H9 (cell line): Measurements from ENCODE around the gene HERPUD2. TPM values are rescaled to one million over a fixed set of nuclear protein-coding genes. Genes with fewer than 3 reads are reported as not detected.

Experiments used
- DNase-seq: peaks from one replicate; pipeline ENCODE4 v3.0.0-alpha.2; 2017
- H2AFZ ChIP-seq: one replicate; pipeline ENCODE4 v1.6.1; 2013; ENCODE audit warnings: mild to moderate bottlenecking, low read length, control low read depth, moderate library complexity
- H2AK5ac ChIP-seq: 2 replicates; pipeline ENCODE4 v1.6.1; 2013; ENCODE audit warnings: low read length, control low read depth, mixed read lengths; ENCODE audit not compliant: insufficient read length
- H2BK120ac ChIP-seq: one replicate; pipeline ENCODE4 v1.6.1; 2013; ENCODE audit warnings: low read depth, mild to moderate bottlenecking, low read length, control low read depth, inconsistent platforms; ENCODE audit not compliant: poor library complexity, severe bottlenecking
- H2BK12ac ChIP-seq: 2 replicates; pipeline ENCODE4 v1.6.1; 2013; ENCODE audit warnings: low read length, control low read depth, mixed read lengths, low read depth; ENCODE audit not compliant: insufficient read length
- H2BK15ac ChIP-seq: 2 replicates; pipeline ENCODE4 v1.6.1; 2013; ENCODE audit warnings: low read depth, low read length, control low read depth
- H2BK20ac ChIP-seq: one replicate; pipeline ENCODE4 v1.6.1; 2013; ENCODE audit warnings: low read depth, mild to moderate bottlenecking, low read length, control low read depth, inconsistent platforms; ENCODE audit not compliant: poor library complexity, severe bottlenecking
- H2BK5ac ChIP-seq: 2 replicates; pipeline ENCODE4 v1.6.1; 2013; ENCODE audit warnings: low read length, control low read depth, mixed read lengths; ENCODE audit not compliant: insufficient read length
- H3K14ac ChIP-seq: 2 replicates; pipeline ENCODE4 v1.6.1; 2013; ENCODE audit warnings: low read length, control low read depth; ENCODE audit not compliant: insufficient read depth
- H3K18ac ChIP-seq: 2 replicates; pipeline ENCODE4 v1.6.1; 2013; ENCODE audit warnings: low read depth, mild to moderate bottlenecking, mixed read lengths, low read length, control low read depth; ENCODE audit not compliant: insufficient read length
- H3K23ac ChIP-seq: 2 replicates; pipeline ENCODE4 v1.6.1; 2013; ENCODE audit warnings: low read length, control low read depth, mixed read lengths, low read depth; ENCODE audit not compliant: insufficient read length
- H3K23me2 ChIP-seq: 2 replicates; pipeline ENCODE4 v1.6.1; 2013; ENCODE audit warnings: low read depth, mild to moderate bottlenecking, mixed read lengths, low read length, control low read depth; ENCODE audit not compliant: insufficient read length, poor library complexity, severe bottlenecking
- H3K27ac ChIP-seq: 2 replicates; pipeline ENCODE4 v1.5.1; 2013; ENCODE audit warnings: low read length, control low read depth, mixed read lengths, low read depth; ENCODE audit not compliant: insufficient read length
- H3K27me3 ChIP-seq: 2 replicates; pipeline ENCODE4 v1.6.1; 2013; ENCODE audit warnings: low read length, control low read depth, inconsistent platforms; ENCODE audit not compliant: insufficient read depth
- H3K4ac ChIP-seq: 2 replicates; pipeline ENCODE4 v1.6.1; 2013; ENCODE audit warnings: low read depth, mild to moderate bottlenecking, control low read depth, inconsistent platforms, low read length, moderate library complexity
- H3K4me1 ChIP-seq: 2 replicates; pipeline ENCODE4 v1.6.1; 2013; ENCODE audit warnings: low read length, control low read depth, inconsistent platforms; ENCODE audit not compliant: insufficient read depth
- H3K4me2 ChIP-seq: 2 replicates; pipeline ENCODE4 v1.6.1; 2013; ENCODE audit warnings: low read length, control low read depth, mixed read lengths; ENCODE audit not compliant: insufficient read length, insufficient read depth
- H3K56ac ChIP-seq: 2 replicates; pipeline ENCODE4 v1.6.1; 2013; ENCODE audit warnings: low read depth, mild to moderate bottlenecking, mixed read lengths, low read length, control low read depth; ENCODE audit not compliant: insufficient read length
- H3K79me1 ChIP-seq: 2 replicates; pipeline ENCODE4 v1.6.1; 2013; ENCODE audit warnings: low read depth, mild to moderate bottlenecking, moderate library complexity, low read length, control low read depth, inconsistent platforms; ENCODE audit not compliant: insufficient read depth, poor library complexity, severe bottlenecking
- H3K79me2 ChIP-seq: 2 replicates; pipeline ENCODE4 v1.6.1; 2013; ENCODE audit warnings: low read length, control low read depth, inconsistent platforms; ENCODE audit not compliant: insufficient read depth
- H3K9ac ChIP-seq: 2 replicates; pipeline ENCODE4 v1.6.1; 2013; ENCODE audit warnings: low read length, control low read depth, mixed read lengths; ENCODE audit not compliant: insufficient read length; ENCODE audit errors: extremely low read depth
- H3K9me3 ChIP-seq: one replicate; pipeline ENCODE4 v1.6.1; 2013; ENCODE audit warnings: low read depth, low read length, inconsistent platforms; ENCODE audit not compliant: control insufficient read depth
- H3T11ph ChIP-seq: one replicate; pipeline ENCODE4 v1.6.1; 2013; ENCODE audit warnings: mild to moderate bottlenecking, low read length, control low read depth, inconsistent platforms
- H4K20me1 ChIP-seq: one replicate; pipeline ENCODE4 v1.6.1; 2013; ENCODE audit not compliant: control insufficient read depth, insufficient read length, insufficient read depth
- H4K5ac ChIP-seq: 2 replicates; pipeline ENCODE4 v1.6.1; 2013; ENCODE audit warnings: low read depth, mild to moderate bottlenecking, mixed read lengths, low read length, control low read depth; ENCODE audit not compliant: insufficient read length
- H4K8ac ChIP-seq: replicated peaks from 2 replicates; pipeline ENCODE4 v1.6.1; 2013; ENCODE audit warnings: low read length, control low read depth, mixed read lengths, low read depth; ENCODE audit not compliant: insufficient read length
- H4K91ac ChIP-seq: 2 replicates; pipeline ENCODE4 v1.6.1; 2013; ENCODE audit warnings: low read depth, mild to moderate bottlenecking, moderate library complexity, mixed read lengths, low read length, control low read depth; ENCODE audit not compliant: insufficient read length
- H3K27ac Mint-ChIP-seq, 3 experiments: 2 replicates in 2 of 3; 3 replicates in 1 of 3; pipeline ENCODE4 v1.8.0; 2020 to 2021; ENCODE audit warnings: mixed read lengths in 3 of 3, mild to moderate bottlenecking in 1 of 3, moderate library complexity in 1 of 3
- H3K27me3 Mint-ChIP-seq: 2 replicates; pipeline ENCODE4 v1.8.0; 2021; ENCODE audit warnings: low read depth, mild to moderate bottlenecking, moderate library complexity, mixed read lengths
- H3K36me3 Mint-ChIP-seq, 3 experiments: 2 replicates in 2 of 3; 3 replicates in 1 of 3; pipeline ENCODE4 v1.8.0; 2020 to 2021; ENCODE audit warnings: low read depth in 3 of 3, mixed read lengths in 3 of 3; ENCODE audit not compliant: insufficient read depth in 1 of 3
- H3K4me1 Mint-ChIP-seq, 2 experiments: 2 replicates each; pipeline ENCODE4 v1.8.0; 2020; ENCODE audit warnings: mixed read lengths in 2 of 2
- H3K4me3 Mint-ChIP-seq, 2 experiments: 2 replicates in 1 of 2; 3 replicates in 1 of 2; pipeline ENCODE4 v1.8.0; 2020 to 2021; ENCODE audit warnings: mild to moderate bottlenecking in 2 of 2, mixed read lengths in 2 of 2, moderate library complexity in 1 of 2
- H3K9me3 Mint-ChIP-seq, 2 experiments: 2 replicates in 1 of 2; 3 replicates in 1 of 2; pipeline ENCODE4 v1.8.0; 2020; ENCODE audit warnings: mild to moderate bottlenecking in 2 of 2, mixed read lengths in 2 of 2, moderate library complexity in 1 of 2
- WGBS: extraction: QIAGEN DNeasy Blood & Tissue Kit; methylation state at CpG from one replicate; pipeline ENCODE4 v1.1.7; 2013; ENCODE audit warnings: missing lambda C conversion rate, low lambda C conversion rate, mixed read lengths; ENCODE audit not compliant: insufficient read length; ENCODE audit errors: extremely low coverage; 5-methylcytosine and 5-hydroxymethylcytosine counted together
- total RNA-seq: library from RNA; stranded (reverse); gene quantifications from 2 replicates; pipeline ENCODE4 v1.2.1, GENCODE V29; 2021
- TF ChIP-seq, protein P1 (sequence below): fragments of 200-600 bp; sonication (generic); conservative IDR thresholded peaks from 3 replicates; pipeline ENCODE4 v1.8.0; 2021; ENCODE audit warnings: antibody characterized with exemption, mild to moderate bottlenecking

The HERPUD2 gene
- total RNA-seq, 1 experiment from 2014 or later: 17.0 TPM

DNA sequence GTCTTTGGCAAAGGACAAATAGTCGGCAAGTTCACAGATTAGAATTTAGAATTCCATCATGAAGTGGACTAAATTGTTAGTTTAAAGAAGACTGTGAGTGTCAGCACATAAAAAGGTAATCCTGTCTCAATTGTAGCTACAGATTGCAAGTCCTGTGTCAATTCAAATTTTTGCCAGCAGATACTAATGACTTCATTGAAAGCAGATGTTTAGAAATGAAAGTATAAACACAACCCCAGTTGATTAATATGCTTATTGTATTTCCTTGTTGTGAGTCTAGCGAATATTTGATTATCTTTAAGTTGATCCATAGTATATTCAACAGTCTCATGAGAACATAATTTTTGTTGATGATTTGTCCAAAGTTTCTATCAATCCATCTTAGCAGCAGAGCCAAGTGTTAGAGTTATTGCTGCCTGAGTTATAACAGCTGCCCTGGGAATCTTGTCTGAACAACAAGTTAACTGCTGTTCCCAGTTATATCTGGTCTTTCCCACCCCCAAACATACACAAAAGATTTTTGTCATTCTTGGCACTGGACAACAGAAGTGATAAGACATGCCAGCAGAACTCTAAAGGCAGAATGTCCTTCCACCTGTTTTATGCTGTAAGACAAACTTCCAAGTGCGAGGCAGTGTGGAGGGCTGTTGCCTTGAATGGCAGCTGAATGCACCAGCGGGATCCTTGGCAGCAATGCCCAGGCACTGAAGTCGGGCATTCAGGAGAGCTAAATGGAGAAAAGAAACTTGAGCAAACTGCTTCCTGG lies 21.3 kb upstream of the HERPUD2 start:
- no peak overlapping the region for H2AFZ ChIP-seq
- H2BK20ac ChIP-seq: no peak overlapping the region

More for the DNA sequence above, 21.3 kb upstream of the HERPUD2 start:
- TF ChIP-seq, protein P1, sequence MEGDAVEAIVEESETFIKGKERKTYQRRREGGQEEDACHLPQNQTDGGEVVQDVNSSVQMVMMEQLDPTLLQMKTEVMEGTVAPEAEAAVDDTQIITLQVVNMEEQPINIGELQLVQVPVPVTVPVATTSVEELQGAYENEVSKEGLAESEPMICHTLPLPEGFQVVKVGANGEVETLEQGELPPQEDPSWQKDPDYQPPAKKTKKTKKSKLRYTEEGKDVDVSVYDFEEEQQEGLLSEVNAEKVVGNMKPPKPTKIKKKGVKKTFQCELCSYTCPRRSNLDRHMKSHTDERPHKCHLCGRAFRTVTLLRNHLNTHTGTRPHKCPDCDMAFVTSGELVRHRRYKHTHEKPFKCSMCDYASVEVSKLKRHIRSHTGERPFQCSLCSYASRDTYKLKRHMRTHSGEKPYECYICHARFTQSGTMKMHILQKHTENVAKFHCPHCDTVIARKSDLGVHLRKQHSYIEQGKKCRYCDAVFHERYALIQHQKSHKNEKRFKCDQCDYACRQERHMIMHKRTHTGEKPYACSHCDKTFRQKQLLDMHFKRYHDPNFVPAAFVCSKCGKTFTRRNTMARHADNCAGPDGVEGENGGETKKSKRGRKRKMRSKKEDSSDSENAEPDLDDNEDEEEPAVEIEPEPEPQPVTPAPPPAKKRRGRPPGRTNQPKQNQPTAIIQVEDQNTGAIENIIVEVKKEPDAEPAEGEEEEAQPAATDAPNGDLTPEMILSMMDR: no peak
- H3K27me3 Mint-ChIP-seq: no peaks in the 10 kb centered on the region
- Histone ChIP-seq H4K5ac (no peak overlapping the region), H2BK120ac (no peak overlapping the region), H3K27me3 (no peaks in the 10 kb centered on the region), H3K23me2 (no peaks in the 10 kb centered on the region), H3K56ac (no peak overlapping the region), H3K23ac (no peak overlapping the region), H2BK12ac (no peak overlapping the region), H3K14ac (no peak overlapping the region), H3K9me3 (no peaks in the 10 kb centered on the region), H4K8ac (no peak overlapping the region), H3K27ac (no peak overlapping the region), H4K91ac (no peak overlapping the region), H3T11ph (no peak overlapping the region), H3K4me1 (no peaks in the 10 kb centered on the region), H3K79me1 (no peaks in the 10 kb centered on the region), H3K4me2 (no peak overlapping the region), H3K4ac (no peak overlapping the region), H3K9ac (no peak overlapping the region), H2BK5ac (no peak overlapping the region), H4K20me1 (no peaks in the 10 kb centered on the region), H3K18ac (no peak overlapping the region), H2AK5ac (no peak overlapping the region), H2BK15ac (no peak overlapping the region), H3K79me2 (no peaks in the 10 kb centered on the region)
- peaks cover 8 to 10% of the 10 kb centered on the region in 2 experiments for H3K4me1 Mint-ChIP-seq
- no peak for DNase-seq
- no peak overlapping the region for H3K27ac Mint-ChIP-seq
- peaks cover 2 to 3% of the 10 kb centered on the region in 2 experiments; a peak in 2 of 5 replicates for H3K9me3 Mint-ChIP-seq
- no peak overlapping the region for H3K4me3 Mint-ChIP-seq
- H3K36me3 Mint-ChIP-seq: no peaks in the 10 kb centered on the region
- no CpG with 5 or more reads among the region's 5 CpGs for WGBS
